PC-9 (cell line): ENCODE results near the gene CAPN10.

ENCODE experiments used
- CTCF ChIP-seq: fragments of 200-600 bp; sonication (generic); conservative IDR thresholded peaks from 2 replicates; pipeline ENCODE4 v1.6.1; 2017; ENCODE audit warnings: mixed run types, antibody characterized with exemption, mild to moderate bottlenecking, moderate library complexity
- EZH2 ChIP-seq: fragments of 200-600 bp; sonication (generic); IDR thresholded peaks from 2 replicates; pipeline ENCODE4 v1.8.0; 2017; ENCODE audit warnings: antibody characterized with exemption, low read depth

- TF ChIP-seq CTCF (no peak), EZH2 (no peak)
Observed at GRCh38 chr2:240615820-240616547, 29.4 kb downstream of the CAPN10 start.
